Kidney capillary endothelial cell (primary cell): ENCODE results near the gene PHF1.
A peak's percentile ranks its signal among the peaks of the same experiment; 100 is the strongest.
"Not testable (repeated sequence)": the region's sequence is repeated elsewhere in the genome, so short reads cannot be mapped to it uniquely, and the experiment has no call there.

ENCODE experiments used
- DNase-seq: peaks from one replicate; pipeline ENCODE4 v3.0.0-alpha.2; 2018; ENCODE audit warnings: low spot score

PHF1 gene

DNA sequence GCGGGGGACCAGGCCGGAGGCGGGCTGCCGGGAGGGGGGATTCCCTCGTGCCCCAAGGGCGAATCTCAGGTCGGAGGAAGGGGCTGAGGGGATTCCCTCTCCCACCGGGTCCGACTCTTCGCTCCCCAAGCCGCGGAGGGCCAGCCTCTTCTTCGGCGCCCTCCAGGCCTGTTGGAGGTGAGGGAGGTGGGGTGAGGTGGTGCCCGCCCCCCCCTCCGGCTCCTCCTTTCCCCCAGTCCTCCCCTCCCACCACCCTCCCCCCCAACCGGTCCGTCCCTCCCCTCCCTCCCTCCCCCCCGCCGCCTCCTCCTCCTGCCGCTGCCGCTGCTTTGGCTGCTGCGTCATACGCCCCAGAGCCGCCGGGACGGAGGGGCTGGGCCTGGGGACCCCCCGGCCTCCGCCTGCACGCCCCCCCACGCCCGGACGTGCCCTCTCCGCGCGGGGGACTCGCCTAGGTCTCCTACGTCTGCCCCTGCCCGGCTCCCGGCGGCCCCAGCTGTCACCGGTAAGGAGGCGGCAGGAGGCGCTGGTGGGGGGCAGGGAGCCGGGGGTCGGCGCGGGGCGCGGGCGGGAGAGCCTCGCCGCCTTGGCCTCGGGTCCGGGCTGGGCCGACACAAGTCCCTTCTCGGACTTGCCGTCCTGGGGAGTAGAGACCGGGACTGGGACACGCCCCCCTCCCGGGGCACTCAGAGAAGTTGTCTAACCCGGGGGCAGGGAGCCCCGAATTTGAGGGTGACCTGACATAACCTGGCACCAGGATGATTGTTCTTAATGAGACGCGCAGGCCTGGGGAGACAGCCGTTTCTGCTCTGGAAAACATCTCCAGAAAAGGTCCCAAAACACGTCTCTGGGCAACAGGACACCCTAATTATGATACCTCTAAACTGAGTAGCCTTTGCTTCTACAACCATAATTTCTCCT, at the start of gene PHF1:
Gene PHF1, plus strand, starts transcription at position 304 of the 921 bp plus-strand sequence. CDS start 1,250 bp downstream, outside the sequence.
- no peak for DNase-seq

GRCh38 chr6:33363486-33363885, 47.3 kb upstream of the PHF1 start:
- not testable (repeated sequence) for DNase-seq

GRCh38 chr6:33364475-33365205, 46.2 kb upstream of the PHF1 start:
- DNase-seq, result not testable (repeated sequence)

- not testable (repeated sequence) for DNase-seq
Observed at GRCh38 chr6:33365206-33365971, 45.4 kb upstream of the PHF1 start.

- DNase-seq, result no peak
Observed at GRCh38 chr6:33367009-33367714, 43.7 kb upstream of the PHF1 start.

DNA sequence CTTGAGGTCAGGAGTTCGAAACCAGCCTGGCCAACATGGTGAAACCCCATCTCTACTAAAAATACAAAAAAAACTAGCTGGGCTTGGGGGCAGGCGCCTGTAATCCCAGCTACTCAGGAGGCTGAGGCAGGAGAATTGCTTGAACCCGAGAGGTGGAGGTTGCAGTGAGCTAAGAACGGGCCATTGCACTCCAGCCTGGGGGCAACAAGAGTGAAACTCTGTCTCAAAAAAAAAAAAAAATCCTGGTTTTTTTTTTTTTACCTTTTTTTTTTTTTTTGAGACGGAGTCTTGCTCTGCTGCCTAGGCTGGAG, 43.1 kb upstream of the PHF1 start:
- DNase-seq, result not testable (repeated sequence)

DNA sequence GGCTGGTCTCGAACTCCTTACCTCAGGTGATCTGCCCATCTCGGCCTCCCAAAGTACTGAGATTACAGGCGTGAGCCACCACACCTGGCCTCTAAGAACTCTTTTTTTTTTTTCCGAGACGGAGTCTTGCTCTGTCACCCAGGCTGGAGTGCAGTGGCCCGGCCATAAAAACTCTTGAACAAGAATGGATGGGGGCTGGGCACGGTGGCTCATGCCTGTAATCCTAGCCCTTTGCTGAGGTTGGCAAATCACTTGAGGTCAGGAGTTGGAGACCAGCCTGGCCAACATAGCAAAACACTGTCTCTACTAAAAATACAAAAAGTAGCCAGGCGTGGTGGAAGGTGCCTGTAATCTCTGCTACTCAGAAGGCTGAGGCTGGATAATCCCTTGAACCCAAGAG, 38.9 kb upstream of the PHF1 start:
- not testable (repeated sequence) for DNase-seq

GRCh38 chr6:33372526-33373123, 38.2 kb upstream of the PHF1 start:
- DNase-seq, result no peak

- no peak for DNase-seq
Observed at GRCh38 chr6:33373960-33374910, 36.6 kb upstream of the PHF1 start.

- no peak for DNase-seq
Observed at GRCh38 chr6:33375143-33375671, 35.6 kb upstream of the PHF1 start.

DNA sequence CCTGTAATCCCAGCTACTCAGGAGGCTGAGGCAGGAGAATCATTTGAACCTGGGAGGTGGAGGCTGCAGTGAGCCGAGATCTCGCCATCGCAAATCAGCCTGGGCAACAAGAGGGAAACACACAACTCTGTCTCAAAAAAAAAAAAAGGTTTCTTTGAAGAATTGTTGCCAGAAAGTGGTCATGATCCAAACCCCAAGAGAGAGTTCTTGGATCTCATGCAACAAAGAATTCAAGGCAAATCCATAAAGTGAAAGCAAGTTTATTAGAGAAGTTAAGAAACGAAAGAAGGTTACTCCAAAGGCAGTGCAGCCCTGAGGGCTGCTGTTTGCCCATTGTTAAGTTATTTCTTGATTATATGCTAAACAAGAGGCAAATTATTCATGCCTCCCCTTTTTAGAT, 33.6 kb upstream of the PHF1 start:
- no peak for DNase-seq

DNA sequence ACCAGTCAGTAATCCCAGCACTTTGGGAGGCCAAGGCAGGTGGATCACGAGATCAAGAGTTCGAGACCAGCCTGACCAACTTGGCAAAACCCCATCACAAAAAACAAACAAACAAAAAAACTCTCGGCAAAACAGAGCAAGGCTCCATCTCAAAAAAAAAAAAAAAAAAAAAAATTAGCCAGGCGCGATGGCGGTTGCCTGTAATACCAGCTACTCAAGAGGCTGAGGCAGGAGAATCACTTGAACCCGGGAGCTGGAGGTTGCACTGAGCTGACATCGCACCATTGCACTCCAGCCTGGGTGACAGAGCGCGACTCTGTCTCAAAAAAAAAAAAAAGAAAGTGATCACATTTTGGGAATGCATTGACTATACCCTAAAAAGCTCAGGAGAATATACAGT, 31.6 kb upstream of the PHF1 start:
- not testable (repeated sequence) for DNase-seq

GRCh38 chr6:33380272-33380981, 30.4 kb upstream of the PHF1 start:
- DNase-seq, result no peak

DNA sequence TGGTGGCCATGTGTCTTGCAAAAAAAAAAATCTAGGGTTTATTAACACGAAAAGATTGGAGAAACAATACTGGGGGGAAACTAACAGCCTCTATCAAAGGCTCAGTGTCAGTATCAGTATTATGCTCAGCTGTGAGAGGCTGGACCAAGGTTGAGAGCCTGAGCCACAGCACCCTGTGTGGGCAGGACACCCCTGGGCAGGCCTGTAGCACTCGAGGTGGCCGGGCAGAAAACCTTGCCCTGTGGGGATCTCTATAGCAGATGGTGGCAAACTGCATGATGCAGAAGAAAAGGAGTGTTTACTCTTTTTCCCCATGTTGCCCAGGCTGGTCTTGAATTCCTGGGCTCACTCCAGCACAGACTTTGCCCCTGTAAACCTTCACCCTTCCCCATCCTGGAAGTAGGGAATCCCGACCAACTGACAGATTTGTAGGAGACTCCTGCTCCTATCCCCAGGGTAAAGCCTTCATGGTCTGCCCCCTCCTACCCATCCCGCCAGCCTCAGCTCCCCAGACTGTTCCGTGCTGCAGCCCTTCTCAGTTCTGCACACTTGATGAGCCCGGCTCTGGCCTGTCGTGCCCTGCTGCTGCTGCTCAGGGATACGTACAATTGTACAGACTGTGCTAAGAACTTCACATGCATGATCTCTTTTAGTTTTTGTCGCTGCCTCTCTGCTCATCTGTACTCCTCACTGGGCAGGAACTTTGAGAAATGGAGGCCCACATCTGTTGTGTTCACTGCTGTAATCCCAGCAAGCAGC, 27.2 kb upstream of the PHF1 start:
- no peak for DNase-seq

- peak; percentile 48 for DNase-seq
Observed at GRCh38 chr6:33384581-33385020, 26.2 kb upstream of the PHF1 start.

DNA sequence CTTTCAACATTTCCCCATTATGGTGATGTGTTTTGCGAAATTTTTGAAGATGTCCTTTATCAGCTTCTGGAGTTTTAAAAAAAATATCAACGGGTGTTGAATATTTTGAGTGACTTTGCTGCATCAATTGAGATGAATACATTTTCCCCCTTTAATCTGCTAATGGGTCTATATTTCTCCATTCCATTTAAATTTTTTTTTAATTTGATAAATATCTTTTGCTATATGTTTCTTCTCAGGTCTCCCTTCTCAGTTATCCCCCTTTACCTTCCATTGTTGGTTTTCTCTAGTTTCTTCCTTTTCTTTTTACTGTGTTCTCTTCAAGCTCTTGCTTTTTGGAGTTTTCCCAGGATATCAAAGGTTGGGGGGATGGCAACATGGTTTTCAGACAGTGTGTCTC, 20.6 kb upstream of the PHF1 start:
- DNase-seq, result no peak

DNA sequence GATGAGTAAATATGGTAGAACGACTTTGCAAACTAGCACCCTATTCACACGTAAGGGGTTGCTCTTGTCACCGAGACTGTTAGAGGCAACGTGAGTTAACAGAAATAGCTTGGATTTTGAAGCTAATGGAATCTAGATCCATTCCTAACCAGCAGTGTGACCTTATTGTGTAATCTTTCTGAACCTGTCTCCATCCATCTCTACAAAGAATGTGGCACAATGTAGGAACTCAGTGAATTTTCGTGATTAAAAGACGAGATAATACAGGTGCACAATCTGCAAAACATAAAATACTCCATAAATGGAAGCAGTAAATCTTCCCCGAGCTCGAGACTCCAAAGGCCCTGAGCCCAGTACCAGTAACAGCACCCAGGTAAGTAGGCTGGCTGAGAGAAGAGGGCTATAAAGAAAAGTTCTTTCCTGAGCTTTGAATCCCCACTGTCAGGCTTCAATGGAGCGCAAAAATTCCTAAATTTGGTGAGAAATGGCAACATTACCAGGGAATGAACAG, 20.0 kb upstream of the PHF1 start:
- no peak for DNase-seq

DNA sequence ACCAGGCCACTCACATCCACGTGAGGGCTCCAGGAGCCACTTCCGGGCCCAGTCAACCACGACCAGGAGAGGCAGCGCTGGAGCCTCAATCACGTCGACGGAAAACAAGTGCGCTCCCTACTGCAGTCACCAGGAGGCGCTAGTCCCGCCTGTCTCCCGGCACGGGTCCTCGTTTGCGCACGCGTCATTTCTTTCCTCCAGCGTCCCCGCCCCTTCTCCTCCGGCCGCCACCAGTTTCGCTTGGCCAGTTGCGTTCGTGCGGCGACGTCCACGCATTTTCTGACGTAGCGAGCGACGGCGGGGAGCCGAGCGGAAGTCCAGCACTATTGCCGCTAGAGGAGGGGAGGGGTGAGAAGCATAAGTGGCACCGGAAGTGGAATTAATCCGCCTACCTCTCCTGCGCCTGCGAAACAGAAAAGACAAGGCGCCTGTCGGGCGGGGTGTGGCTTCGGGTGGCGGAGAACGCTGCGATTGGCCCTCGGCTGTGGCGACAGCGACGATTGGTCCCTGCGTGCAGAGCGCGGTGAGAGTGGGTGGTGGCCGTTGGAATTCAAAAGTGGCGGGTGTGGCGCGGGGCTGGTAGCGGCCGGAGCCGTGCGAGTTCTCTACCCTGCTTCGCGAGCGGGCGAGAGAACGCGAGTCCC, 19.4 kb upstream of the PHF1 start, which contains the start of gene KIFC1:
Gene KIFC1, plus strand, starts transcription at position 546 of the 644 bp plus-strand sequence. CDS start 163 bp downstream, outside the sequence.
- peak; percentile 99 for DNase-seq
